Body of pancreas (tissue), 4 donors: Measurements from ENCODE around the gene EDAR.

ENCODE experiments used
- CTCF ChIP-seq, 7 experiments: fragments of 450-650 bp in 4 of 7; fragments of 200-600 bp in 3 of 7; sonication (generic) in 3 of 7; IDR thresholded peaks; one replicate each; pipeline ENCODE4 v1.5.1; 2016 to 2019; ENCODE audit warnings: antibody characterized with exemption in 7 of 7
- POLR2A ChIP-seq, 3 donors: fragments of 450-650 bp; IDR thresholded peaks; one replicate each; pipeline ENCODE4 v1.6.1; 2016; ENCODE audit warnings: antibody characterized with exemption in 3 of 3, mild to moderate bottlenecking in 2 of 3

GRCh38 chr2:108894766-108895165 is 94.3 kb downstream of the EDAR start:
- TF ChIP-seq CTCF (IDR thresholded peaks at IDR 0.05) (no peak), POLR2A (IDR thresholded peaks at IDR 0.05) (no peak)
